Gastroesophageal sphincter (tissue), 3 donors: Measurements from ENCODE around the gene SH2B3.

Experiments
- CTCF ChIP-seq, 4 experiments: fragments of 200-600 bp in 2 of 4; fragments of 450-650 bp in 2 of 4; sonication (generic) in 1 of 4; IDR thresholded peaks; one replicate each; pipeline ENCODE4 v1.5.1; 2017 to 2019; ENCODE audit warnings: antibody characterized with exemption in 4 of 4, mild to moderate bottlenecking in 2 of 4, moderate library complexity in 2 of 4
- EP300 ChIP-seq: sonication (generic); formaldehyde crosslinking; IDR thresholded peaks from one replicate; pipeline ENCODE4 v1.6.1; 2017; ENCODE audit warnings: antibody characterized with exemption, mild to moderate bottlenecking

GRCh38 chr12:111429828-111430432 is 24.2 kb downstream of the SH2B3 start:
- TF ChIP-seq CTCF (IDR thresholded peaks at IDR 0.05): no peak
- no peak for TF ChIP-seq EP300
